Sigmoid colon (tissue), 7 donors: ENCODE measurements around the gene MAML3. TPM values are rescaled to one million over a fixed set of nuclear protein-coding genes. Genes with fewer than 3 reads are reported as not detected.

Experiments
- DNase-seq: peaks from one replicate; pipeline ENCODE4 v3.0.0-alpha.2; 2019
- H3K27ac ChIP-seq, 4 donors: fragments of 200-600 bp; sonication (generic); one replicate each; pipeline ENCODE4 v1.5.1; 2016 to 2019; ENCODE audit warnings: mild to moderate bottlenecking in 1 of 4
- H3K27me3 ChIP-seq, 3 donors: fragments of 200-600 bp; sonication (generic); one replicate each; pipeline ENCODE4 v1.5.1; 2019; ENCODE audit warnings: mild to moderate bottlenecking in 1 of 3
- H3K36me3 ChIP-seq, 4 donors: fragments of 200-600 bp; sonication (generic); one replicate each; pipeline ENCODE4 v1.5.1; 2016 to 2019
- H3K4me1 ChIP-seq, 4 donors: fragments of 200-600 bp; sonication (generic); one replicate each; pipeline ENCODE4 v1.5.1; 2017 to 2019
- H3K4me3 ChIP-seq, 4 donors: fragments of 200-600 bp; sonication (generic); one replicate each; pipeline ENCODE4 v1.5.1; 2017 to 2019; ENCODE audit warnings: mild to moderate bottlenecking in 2 of 4, moderate library complexity in 1 of 4
- H3K9me3 ChIP-seq, 4 donors: fragments of 200-600 bp in 3 of 4; sonication (generic) in 3 of 4; one replicate each; pipeline versions ENCODE4 v1.5.1 to v1.6.1; 2013 to 2019
- EP300 ChIP-seq, 4 donors: sonication (generic); formaldehyde crosslinking; IDR thresholded peaks; one replicate each; pipeline ENCODE4 v1.6.1; 2017; ENCODE audit warnings: antibody characterized with exemption in 4 of 4
- POLR2A ChIP-seq, 2 donors: fragments of 450-650 bp; IDR thresholded peaks; one replicate each; pipeline ENCODE4 v1.6.1; 2016; ENCODE audit warnings: antibody characterized with exemption in 2 of 2, mild to moderate bottlenecking in 2 of 2, moderate library complexity in 2 of 2
- POLR2AphosphoS5 ChIP-seq, 4 donors: sonication (generic); formaldehyde crosslinking; IDR thresholded peaks; one replicate each; pipeline ENCODE4 v1.6.1; 2017; ENCODE audit warnings: antibody characterized with exemption in 4 of 4
- WGBS, 2 donors: extraction: QIAGEN DNeasy Blood & Tissue Kit; methylation state at CpG; one replicate each; pipeline ENCODE4 v1.1.7; 2013; 5-methylcytosine and 5-hydroxymethylcytosine counted together
- intact Hi-C: fragments of 100-400 bp; cut with DNase I; formaldehyde crosslinking; loops from one replicate; pipeline ENCODE4 v1.15.1; 2023
- polyA plus RNA-seq, 3 donors: library from polyadenylated mRNA; stranded (reverse); fragments of 200-250 nt; gene quantifications; one replicate each; pipeline ENCODE4 v1.2.3, GENCODE V29; 2013
- total RNA-seq, 4 donors: library from RNA; depleted of rRNA; stranded (reverse); fragments of >200 nt; gene quantifications; one replicate each; pipeline ENCODE4 v1.1.0, GENCODE V29; 2016
- TF ChIP-seq, protein P1 (sequence below), 4 experiments: fragments of 450-650 bp in 3 of 4; fragments of 200-600 bp in 1 of 4; IDR thresholded peaks; one replicate each; pipeline ENCODE4 v1.5.1; 2016 to 2019; ENCODE audit warnings: antibody characterized with exemption in 4 of 4, mild to moderate bottlenecking in 3 of 4, moderate library complexity in 2 of 4
- donor health status: healthy with polysubstance abuse.
- donor health status: Bipolar disorder and iron deficiency.
- donor health status: healthy.

The MAML3 gene
- total and polyA plus RNA-seq, 7 donors, result 3.5 to 16.3 (median 5.4) TPM

DNA sequence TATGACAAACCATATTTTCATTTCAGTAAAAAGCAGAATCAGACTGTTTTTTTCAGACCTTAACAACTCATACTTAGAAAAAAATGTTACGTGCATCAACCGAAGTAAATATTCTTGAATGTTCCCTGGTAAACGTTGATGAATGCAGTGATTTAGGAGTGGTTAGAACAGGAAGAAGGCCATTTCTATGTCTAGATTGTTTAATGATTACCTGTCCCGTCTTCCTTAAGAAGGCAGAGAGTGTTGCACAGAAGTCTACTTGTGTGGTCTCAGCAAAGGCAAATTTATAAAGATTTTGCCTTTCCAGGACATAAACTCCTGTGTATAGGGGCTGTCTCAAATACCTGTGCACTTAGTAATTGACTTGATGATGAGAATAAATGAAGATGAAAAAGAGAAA lies 353.9 kb downstream of the MAML3 start:
- Histone ChIP-seq H3K36me3 (no peaks in the 10 kb centered on the region), H3K27ac (no peak overlapping the region), H3K9me3 (no peaks in the 10 kb centered on the region), H3K27me3 (no peaks in the 10 kb centered on the region), H3K4me3 (no peak overlapping the region), H3K4me1 (no peaks in the 10 kb centered on the region)
- TF ChIP-seq POLR2A (IDR thresholded peaks at IDR 0.05) (no peak), POLR2AphosphoS5 (IDR thresholded peaks at IDR 0.05) (no peak), EP300 (IDR thresholded peaks at IDR 0.05) (no peak)
- TF ChIP-seq, protein P1, sequence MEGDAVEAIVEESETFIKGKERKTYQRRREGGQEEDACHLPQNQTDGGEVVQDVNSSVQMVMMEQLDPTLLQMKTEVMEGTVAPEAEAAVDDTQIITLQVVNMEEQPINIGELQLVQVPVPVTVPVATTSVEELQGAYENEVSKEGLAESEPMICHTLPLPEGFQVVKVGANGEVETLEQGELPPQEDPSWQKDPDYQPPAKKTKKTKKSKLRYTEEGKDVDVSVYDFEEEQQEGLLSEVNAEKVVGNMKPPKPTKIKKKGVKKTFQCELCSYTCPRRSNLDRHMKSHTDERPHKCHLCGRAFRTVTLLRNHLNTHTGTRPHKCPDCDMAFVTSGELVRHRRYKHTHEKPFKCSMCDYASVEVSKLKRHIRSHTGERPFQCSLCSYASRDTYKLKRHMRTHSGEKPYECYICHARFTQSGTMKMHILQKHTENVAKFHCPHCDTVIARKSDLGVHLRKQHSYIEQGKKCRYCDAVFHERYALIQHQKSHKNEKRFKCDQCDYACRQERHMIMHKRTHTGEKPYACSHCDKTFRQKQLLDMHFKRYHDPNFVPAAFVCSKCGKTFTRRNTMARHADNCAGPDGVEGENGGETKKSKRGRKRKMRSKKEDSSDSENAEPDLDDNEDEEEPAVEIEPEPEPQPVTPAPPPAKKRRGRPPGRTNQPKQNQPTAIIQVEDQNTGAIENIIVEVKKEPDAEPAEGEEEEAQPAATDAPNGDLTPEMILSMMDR (IDR thresholded peaks at IDR 0.05), result no peak
- intact Hi-C loops, result no loop called here
- 17 to 56% methylated on average over 4 of the region's 4 CpGs for WGBS, 2 donors
- no peak for DNase-seq

DNA sequence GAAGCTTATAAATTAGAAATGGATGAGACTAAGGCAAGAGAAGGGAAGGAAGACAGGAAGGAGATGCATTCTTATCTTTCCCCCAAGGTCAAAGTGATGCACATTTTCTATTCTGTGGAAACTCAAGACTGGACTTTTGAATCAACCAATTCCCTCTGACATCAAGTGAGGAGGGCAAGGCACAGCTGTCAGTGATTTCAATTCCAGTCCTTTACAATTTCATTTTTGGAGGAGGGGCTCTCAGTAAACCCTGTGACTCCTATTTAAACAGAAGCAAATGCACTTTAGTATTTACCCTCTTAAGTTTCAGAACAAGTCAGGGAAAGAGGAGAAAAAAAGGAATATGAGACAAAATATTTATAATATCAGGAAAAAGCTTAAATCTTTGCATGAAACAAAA lies 354.4 kb downstream of the MAML3 start:
- Histone ChIP-seq H3K9me3 (no peaks in the 10 kb centered on the region), H3K27me3 (no peaks in the 10 kb centered on the region), H3K4me1 (peaks cover 0 to 4% (median 4%) of the 10 kb centered on the region in 4 donors), H3K27ac (no peak overlapping the region), H3K4me3 (no peak overlapping the region), H3K36me3 (no peaks in the 10 kb centered on the region)
- no peak for DNase-seq
- intact Hi-C loops, result no loop called here
- TF ChIP-seq, protein P1 (IDR thresholded peaks at IDR 0.05), result no peak
- no peak for TF ChIP-seq POLR2A (IDR thresholded peaks at IDR 0.05)
- TF ChIP-seq EP300 (IDR thresholded peaks at IDR 0.05), result no peak
- no peak for TF ChIP-seq POLR2AphosphoS5 (IDR thresholded peaks at IDR 0.05)

DNA sequence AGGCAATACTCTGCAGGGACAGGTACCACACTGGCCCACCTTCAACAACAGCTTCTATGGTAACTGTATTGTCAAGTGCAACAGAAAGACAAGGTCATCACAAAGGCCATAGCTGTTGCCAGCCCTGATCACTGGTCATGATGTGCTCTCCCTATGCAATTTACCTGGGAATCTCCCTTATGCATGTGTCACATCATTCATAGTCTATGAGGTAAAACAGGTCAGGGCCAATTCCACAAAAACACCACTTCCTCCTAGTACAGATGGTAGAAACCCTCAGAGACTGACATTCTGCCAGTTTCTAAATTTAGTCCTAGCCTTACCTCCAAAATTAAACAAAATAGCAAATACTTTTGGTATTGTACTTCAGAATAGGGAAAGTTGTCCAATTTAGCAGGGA lies 355.5 kb downstream of the MAML3 start:
- intact Hi-C loops, result no loop called here
- Histone ChIP-seq H3K27ac (no peak overlapping the region), H3K36me3 (no peaks in the 10 kb centered on the region), H3K9me3 (no peaks in the 10 kb centered on the region), H3K27me3 (no peaks in the 10 kb centered on the region), H3K4me1 (peaks cover 0 to 9% (median 9%) of the 10 kb centered on the region in 4 donors), H3K4me3 (no peak overlapping the region)
- no peak for TF ChIP-seq POLR2A (IDR thresholded peaks at IDR 0.05)
- no peak for TF ChIP-seq EP300 (IDR thresholded peaks at IDR 0.05)
- TF ChIP-seq, protein P1 (IDR thresholded peaks at IDR 0.05), result no peak
- no peak for TF ChIP-seq POLR2AphosphoS5 (IDR thresholded peaks at IDR 0.05)
- no peak for DNase-seq

DNA sequence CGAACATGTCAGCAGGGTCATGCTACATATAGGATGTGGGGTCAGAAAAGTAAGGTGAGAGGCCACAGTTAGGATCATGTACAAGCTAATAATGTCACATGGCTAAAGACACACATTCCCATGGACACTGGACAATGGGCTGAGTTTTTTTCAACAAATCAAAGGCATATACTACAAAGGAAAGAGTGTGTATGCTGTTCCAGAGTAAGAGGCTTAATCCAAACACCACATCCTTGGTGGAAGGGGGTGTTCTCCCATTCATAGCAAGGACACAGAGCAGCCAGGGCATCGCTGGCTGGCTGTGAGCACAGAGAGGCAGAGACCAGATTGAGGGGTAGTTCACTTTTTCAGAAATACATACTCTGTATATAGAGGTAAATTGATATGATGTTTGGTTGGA lies 356.7 kb downstream of the MAML3 start:
- 93 to 94% methylated on average over 2 of the region's 2 CpGs for WGBS, 2 donors

DNA sequence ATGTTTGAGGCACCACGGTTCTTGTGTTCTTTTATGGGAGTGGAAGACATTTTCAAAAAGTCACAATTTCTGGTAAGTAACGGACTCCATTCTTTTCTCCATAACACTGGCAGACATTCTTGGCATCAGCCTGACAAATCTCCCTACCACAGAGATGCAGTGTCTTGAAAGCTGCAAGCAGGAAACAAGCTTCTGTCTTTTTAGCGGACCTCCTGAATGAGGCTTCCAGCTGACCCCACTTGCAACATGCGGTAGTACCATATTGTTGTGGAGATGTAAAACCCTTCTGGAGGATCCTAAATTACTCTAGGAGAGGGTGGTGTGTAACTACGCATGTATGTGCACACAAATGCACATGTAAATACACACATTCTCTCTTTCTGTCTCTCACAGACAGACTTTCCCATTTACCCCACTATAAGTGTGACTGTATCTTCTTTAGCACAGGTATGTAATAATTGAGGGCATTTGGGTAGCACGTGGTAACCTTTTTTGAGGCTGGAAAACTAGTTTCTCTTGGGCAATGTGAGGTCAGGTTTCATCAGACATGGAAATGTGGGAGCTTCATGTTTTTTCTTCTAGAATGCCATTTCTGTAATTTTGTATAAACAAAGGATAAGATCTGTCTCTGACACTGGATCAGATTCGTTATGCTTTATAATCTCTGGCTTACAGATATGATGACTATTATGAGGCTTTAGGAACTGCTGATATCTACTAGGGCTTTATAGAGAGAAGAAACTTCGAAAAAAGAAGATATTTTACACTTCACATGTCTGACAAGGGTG lies 358.3 kb downstream of the MAML3 start:
- DNase-seq, result no peak
- H3K27ac ChIP-seq, result no peak overlapping the region
- TF ChIP-seq POLR2A (IDR thresholded peaks at IDR 0.05), result no peak
- TF ChIP-seq EP300 (IDR thresholded peaks at IDR 0.05), result no peak
- no peak for TF ChIP-seq POLR2AphosphoS5 (IDR thresholded peaks at IDR 0.05)
- TF ChIP-seq, protein P1 (IDR thresholded peaks at IDR 0.05), result no peak

More for the DNA sequence above, 356.7 kb downstream of the MAML3 start:
- Histone ChIP-seq H3K9me3 (no peaks in the 10 kb centered on the region), H3K27ac (no peak overlapping the region), H3K27me3 (no peaks in the 10 kb centered on the region), H3K4me3 (no peak overlapping the region), H3K36me3 (no peaks in the 10 kb centered on the region), H3K4me1 (peaks cover 0 to 9% (median 9%) of the 10 kb centered on the region in 4 donors)
- no peak for TF ChIP-seq EP300 (IDR thresholded peaks at IDR 0.05)
- intact Hi-C loops, result no loop called here
- DNase-seq, result no peak

More for the DNA sequence above, 358.3 kb downstream of the MAML3 start:
- H3K4me3 ChIP-seq, result no peak overlapping the region
- intact Hi-C loops, result no loop called here
- no peaks in the 10 kb centered on the region for H3K27me3 ChIP-seq
- WGBS, 2 donors, result 82 to 89% methylated on average over 8 of the region's 8 CpGs
- no peaks in the 10 kb centered on the region for H3K36me3 ChIP-seq
- H3K9me3 ChIP-seq, result no peaks in the 10 kb centered on the region
- H3K4me1 ChIP-seq, result peaks cover 0 to 9% (median 9%) of the 10 kb centered on the region in 4 donors
